Prostate gland (tissue), 2 donors: ENCODE data around the gene SYPL2.

ENCODE experiments used
- POLR2A ChIP-seq: fragments of 450-650 bp; IDR thresholded peaks from one replicate; pipeline ENCODE4 v1.6.1; 2016; ENCODE audit warnings: antibody characterized with exemption, mild to moderate bottlenecking
- POLR2AphosphoS5 ChIP-seq: sonication (generic); formaldehyde crosslinking; IDR thresholded peaks from one replicate; pipeline ENCODE4 v1.6.1; 2017; ENCODE audit warnings: antibody characterized with exemption
- TF ChIP-seq, protein P1 (sequence below), 4 experiments: fragments of 200-600 bp in 2 of 4; fragments of 450-650 bp in 2 of 4; sonication (generic) in 2 of 4; IDR thresholded peaks; 1 replicate in 3 of 4; 2 replicates in 1 of 4; pipeline ENCODE4 v1.5.1; 2016 to 2019; ENCODE audit warnings: antibody characterized with exemption in 4 of 4, mild to moderate bottlenecking in 2 of 4, moderate library complexity in 2 of 4

DNA sequence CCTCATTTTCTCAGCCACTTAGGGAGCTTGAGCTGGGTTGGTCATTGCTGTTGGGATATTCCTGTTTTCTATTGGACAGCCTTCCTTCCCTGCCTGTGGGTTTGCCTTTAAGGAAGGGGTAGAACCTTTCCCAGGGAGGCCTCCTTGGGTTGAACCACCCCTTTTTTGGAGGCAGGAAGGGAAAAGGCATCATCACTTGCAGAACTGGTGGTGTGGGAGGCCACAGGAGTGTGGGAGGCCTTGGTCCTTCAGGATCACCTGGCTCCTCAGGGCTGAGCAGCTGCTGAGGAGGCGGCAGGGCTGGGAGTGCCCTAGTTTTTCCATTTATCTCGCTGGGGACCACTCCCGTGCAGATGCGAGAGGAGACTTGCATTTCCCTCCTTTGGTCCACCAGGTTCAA is 26.9 kb downstream of the SYPL2 start:
- no peak for TF ChIP-seq POLR2AphosphoS5
- no peak for TF ChIP-seq POLR2A
- TF ChIP-seq, protein P1, sequence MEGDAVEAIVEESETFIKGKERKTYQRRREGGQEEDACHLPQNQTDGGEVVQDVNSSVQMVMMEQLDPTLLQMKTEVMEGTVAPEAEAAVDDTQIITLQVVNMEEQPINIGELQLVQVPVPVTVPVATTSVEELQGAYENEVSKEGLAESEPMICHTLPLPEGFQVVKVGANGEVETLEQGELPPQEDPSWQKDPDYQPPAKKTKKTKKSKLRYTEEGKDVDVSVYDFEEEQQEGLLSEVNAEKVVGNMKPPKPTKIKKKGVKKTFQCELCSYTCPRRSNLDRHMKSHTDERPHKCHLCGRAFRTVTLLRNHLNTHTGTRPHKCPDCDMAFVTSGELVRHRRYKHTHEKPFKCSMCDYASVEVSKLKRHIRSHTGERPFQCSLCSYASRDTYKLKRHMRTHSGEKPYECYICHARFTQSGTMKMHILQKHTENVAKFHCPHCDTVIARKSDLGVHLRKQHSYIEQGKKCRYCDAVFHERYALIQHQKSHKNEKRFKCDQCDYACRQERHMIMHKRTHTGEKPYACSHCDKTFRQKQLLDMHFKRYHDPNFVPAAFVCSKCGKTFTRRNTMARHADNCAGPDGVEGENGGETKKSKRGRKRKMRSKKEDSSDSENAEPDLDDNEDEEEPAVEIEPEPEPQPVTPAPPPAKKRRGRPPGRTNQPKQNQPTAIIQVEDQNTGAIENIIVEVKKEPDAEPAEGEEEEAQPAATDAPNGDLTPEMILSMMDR (IDR thresholded peaks at IDR 0.05): no peak
